AG04449 (cell line): ENCODE data around the gene FGFR2.
"Not testable (repeated sequence)": the region's sequence is repeated elsewhere in the genome, so short reads cannot be mapped to it uniquely, and the experiment has no call there.

Experiments used
- CTCF ChIA-PET: fragments of 350-600 bp; formaldehyde crosslinking; extraction: SDS; loops from one replicate; lab custom pipeline; 2021; ENCODE audit warnings: antibody characterized with exemption; lab: Yijun Ruan, JAX
- POLR2A ChIA-PET: fragments of 400-600, 350-600 bp; formaldehyde crosslinking; extraction: SDS; loops from one replicate; lab custom pipeline; 2020; ENCODE audit warnings: antibody characterized with exemption, inconsistent platforms; lab: Yijun Ruan, JAX
- DNase-seq: peaks from one replicate; pipeline ENCODE4 v3.0.0-alpha.2; 2010; ENCODE audit warnings: low read depth, low spot score
- H3K4me3 ChIP-seq: 2 replicates; pipeline ENCODE4 v1.5.1; 2011; ENCODE audit warnings: low read depth, mild to moderate bottlenecking, control low read depth, low read length
- TF ChIP-seq, protein P1 (sequence below): IDR thresholded peaks from one replicate; pipeline ENCODE4 v1.5.1; 2011; ENCODE audit warnings: mild to moderate bottlenecking, moderate library complexity, low read length, control low read depth, inconsistent platforms; ENCODE audit not compliant: insufficient read depth; ENCODE audit errors: missing control alignments

Gene FGFR2

DNA sequence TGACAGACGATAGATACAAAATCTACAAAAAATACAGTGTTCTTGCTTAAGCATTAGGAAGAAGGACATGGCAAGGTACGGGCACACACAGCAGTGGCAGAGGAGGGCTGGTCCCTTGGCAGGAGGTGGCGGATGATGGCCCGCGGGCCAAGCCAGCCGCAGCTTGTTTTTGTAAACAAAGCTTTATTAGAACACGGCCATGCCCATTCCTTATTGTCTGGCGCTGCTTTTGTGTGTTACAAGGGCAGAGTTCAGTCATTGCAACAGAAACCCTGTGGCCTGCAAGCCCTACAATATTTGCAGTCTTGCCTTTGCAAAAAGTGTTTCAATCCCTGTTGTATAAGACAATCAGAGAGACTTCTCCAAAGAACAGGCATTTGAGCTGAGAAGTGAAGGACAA lies 30.7 kb downstream of the FGFR2 start:
- ChIA-PET CTCF (no interaction called here), POLR2A (no interaction called here)
- no peak overlapping the region for H3K4me3 ChIP-seq
- no peak for DNase-seq
- TF ChIP-seq, protein P1, sequence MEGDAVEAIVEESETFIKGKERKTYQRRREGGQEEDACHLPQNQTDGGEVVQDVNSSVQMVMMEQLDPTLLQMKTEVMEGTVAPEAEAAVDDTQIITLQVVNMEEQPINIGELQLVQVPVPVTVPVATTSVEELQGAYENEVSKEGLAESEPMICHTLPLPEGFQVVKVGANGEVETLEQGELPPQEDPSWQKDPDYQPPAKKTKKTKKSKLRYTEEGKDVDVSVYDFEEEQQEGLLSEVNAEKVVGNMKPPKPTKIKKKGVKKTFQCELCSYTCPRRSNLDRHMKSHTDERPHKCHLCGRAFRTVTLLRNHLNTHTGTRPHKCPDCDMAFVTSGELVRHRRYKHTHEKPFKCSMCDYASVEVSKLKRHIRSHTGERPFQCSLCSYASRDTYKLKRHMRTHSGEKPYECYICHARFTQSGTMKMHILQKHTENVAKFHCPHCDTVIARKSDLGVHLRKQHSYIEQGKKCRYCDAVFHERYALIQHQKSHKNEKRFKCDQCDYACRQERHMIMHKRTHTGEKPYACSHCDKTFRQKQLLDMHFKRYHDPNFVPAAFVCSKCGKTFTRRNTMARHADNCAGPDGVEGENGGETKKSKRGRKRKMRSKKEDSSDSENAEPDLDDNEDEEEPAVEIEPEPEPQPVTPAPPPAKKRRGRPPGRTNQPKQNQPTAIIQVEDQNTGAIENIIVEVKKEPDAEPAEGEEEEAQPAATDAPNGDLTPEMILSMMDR: no peak

DNA sequence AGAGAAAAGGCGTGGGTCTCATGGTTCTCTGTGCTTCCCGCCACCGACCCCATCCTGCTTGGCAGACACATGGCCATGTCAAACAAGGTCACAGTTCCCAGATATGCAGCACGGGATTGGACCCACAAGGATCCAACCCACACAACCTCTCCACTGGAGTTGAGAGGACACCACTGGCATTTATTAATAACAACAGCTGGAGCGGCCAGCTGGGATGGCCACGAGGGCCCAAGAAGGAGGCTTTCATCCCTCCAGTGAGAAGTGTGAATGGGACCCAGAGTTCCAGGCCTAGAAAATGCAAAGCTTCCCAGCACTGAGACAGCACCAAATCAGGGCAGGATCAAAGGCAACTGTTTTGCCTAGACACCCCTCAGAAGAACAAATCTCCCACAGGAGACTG lies 31.5 kb downstream of the FGFR2 start:
- TF ChIP-seq, protein P1: no peak
- CTCF ChIA-PET: no interaction called here
- POLR2A ChIA-PET: no interaction called here
- DNase-seq: no peak
- H3K4me3 ChIP-seq: no peak overlapping the region

DNA sequence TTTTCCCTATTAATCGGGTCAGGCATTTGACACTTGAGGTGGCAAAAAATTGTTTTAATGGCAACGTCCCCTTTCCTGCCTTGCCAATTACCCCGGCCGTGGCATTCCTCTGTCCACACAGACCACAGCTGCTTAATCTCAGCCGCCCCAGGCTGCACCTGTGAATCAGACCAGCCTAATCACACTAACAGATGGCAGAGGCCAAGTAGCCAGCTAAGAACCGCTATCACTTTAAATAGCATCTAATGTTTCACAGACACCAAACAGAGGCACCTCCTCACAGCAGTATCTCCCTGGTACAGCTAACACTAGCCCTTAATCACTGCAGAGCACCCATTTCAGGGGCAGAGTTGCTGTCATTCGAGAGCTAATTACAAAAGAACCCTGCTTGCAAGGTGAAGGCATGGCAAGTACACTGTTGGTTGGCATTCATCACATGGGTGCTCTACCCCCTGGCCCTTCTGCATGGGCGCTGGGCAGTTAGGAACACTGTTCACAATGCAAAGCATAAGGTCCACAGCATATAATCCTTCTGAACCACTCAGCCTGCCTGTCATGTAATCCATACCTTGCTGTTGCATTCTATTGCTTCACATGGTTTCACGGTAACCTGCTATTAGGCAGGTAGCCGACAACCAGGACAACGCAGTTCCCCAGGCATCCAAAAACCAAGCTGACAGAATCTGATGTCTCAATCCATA lies 38.8 kb downstream of the FGFR2 start:
- no peak for DNase-seq
- POLR2A ChIA-PET: no interaction called here
- TF ChIP-seq, protein P1: no peak

DNA sequence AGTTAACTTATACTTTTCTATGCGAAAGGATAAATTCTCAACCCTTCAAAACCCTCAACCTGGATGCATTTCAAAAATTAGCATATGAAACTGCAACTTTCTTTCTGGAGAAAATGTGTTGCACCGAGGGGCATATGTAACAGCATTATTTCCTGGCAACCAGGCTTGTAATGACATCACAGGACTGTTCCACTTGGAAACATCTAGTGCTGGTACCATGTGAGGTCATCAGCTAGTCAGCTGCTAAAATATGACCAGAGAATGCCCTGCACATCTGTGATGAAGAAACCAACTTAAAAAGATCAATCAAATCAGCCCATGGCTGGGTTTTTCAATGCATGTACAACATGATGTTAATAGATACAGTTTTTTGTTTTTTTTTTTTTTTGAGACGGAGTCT lies 40.0 kb downstream of the FGFR2 start:
- DNase-seq: no peak
- POLR2A ChIA-PET: no interaction called here
- H3K4me3 ChIP-seq: no peak overlapping the region
- CTCF ChIA-PET: no interaction called here
- TF ChIP-seq, protein P1: no peak

More for the DNA sequence above, 38.8 kb downstream of the FGFR2 start:
- no peak overlapping the region for H3K4me3 ChIP-seq
- CTCF ChIA-PET: no interaction called here

DNA sequence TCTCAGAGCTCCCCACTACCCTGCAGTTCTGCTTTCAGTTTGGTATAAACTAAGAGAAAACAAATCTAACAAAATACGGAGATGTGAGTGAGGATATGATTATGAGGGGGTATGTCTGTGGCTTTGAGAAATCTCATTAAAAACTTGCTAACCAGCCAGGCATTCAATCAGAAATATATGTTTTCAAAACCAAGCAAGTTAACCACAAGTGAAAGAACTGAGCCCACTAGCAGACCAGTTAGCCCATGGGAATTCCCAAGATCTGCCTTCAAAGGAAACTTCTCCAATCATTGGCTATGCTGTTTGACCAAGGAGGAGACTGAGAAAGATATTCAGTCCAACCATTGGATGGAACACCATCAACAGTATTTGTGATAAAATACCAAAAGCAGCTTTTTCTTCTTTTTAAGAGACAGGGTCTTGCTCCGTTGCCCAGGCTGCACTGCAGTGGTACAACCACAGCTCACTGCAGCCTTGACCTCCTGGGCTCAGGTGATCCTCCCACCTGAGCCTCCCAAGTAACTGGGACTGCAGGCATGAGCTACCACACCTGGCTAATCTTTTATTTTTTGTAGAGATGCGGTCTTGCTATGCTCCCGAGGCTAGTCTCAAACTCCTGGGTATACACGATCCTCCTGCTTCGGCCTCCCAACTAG lies 41.2 kb downstream of the FGFR2 start:
- DNase-seq: no peak
- ChIA-PET CTCF (interaction anchor here (1.0 kb wide), 1 partner anchor 31 kb away, joined by 3 read pairs; no protein-coding TSS in a partner anchor), POLR2A (no interaction called here)
- H3K4me3 ChIP-seq: no peak overlapping the region
- TF ChIP-seq, protein P1: no peak

DNA sequence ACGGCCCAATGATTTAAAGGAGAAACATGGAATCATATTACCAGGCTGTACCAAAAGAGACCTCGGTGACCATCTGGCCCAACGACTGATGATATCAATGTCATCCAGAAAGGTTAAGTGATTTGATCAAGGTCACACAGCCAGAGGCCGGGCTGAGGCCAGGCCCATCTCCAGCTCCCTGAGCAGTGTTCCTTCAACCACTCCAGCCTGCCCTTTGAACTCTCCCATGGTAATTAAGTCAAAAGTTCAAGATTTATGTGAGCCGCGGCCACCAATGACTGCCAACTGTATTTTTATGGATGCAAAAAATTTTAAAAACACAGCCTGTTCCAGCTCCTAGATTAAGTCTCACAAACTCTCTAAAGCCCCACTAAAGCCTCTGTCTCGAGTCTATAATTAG lies 41.8 kb downstream of the FGFR2 start:
- CTCF ChIA-PET: interaction anchor here (1.0 kb wide), 1 partner anchor 32 kb away, joined by 3 read pairs; no protein-coding TSS in a partner anchor
- DNase-seq: no peak
- TF ChIP-seq, protein P1: no peak
- H3K4me3 ChIP-seq: no peak overlapping the region
- POLR2A ChIA-PET: no interaction called here

DNA sequence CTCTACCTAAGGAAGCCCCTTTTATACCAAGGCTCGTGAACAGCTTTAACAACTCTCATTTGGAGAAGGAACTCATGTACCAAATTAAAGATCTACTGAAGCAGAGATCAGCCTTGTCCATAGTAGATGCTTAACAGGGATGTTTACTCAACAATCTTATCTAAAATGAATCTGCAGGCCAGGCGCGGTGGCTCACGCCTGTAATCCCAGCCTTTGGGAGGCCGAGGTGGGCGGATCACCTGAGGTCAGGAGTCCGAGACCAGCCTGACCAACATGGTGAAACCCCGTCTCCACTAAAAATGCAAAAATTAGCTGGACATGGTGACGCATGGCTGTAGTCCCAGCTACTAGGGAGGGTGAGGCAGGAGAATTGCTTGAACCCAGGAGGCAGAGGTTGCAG lies 43.3 kb downstream of the FGFR2 start:
- CTCF ChIA-PET, POLR2A ChIA-PET, H3K4me3 ChIP-seq, DNase-seq: not testable (repeated sequence)
